ENCODE measurements around the gene RNF5.
"Not testable (repeated sequence)": the region's sequence is repeated elsewhere in the genome, so short reads cannot be mapped to it uniquely, and the experiment has no call there.

The RNF5 gene

GRCh38 chr6:32133786-32134185, 44.4 kb upstream of the RNF5 start:
- peak; percentile 25 for DNase-seq
- Histone ChIP-seq H3K4me3 (ENCODE audit: low read depth, low read length) (no peak overlapping the region), H3K36me3 (replicated peaks) (no peaks in the 10 kb centered on the region), H3K27ac (no peak overlapping the region), H3K27me3 (replicated peaks) (no peaks in the 10 kb centered on the region)
- in situ Hi-C loops (cut with HindIII; ENCODE audit: low pct_ligation_motif_present, low sequenced_read_pairs), result no loop called here
- TF ChIP-seq CTCF (IDR thresholded peaks at IDR 0.05; ENCODE audit: low read depth, low read length, missing control alignments), result no peak

GRCh38 chr6:32137454-32137853, 40.8 kb upstream of the RNF5 start:
- in situ Hi-C loops (cut with HindIII; ENCODE audit: low pct_ligation_motif_present, low sequenced_read_pairs), result no loop called here
- no peaks in the 10 kb centered on the region for H3K27me3 ChIP-seq (replicated peaks)
- H3K36me3 ChIP-seq (replicated peaks), result no peaks in the 10 kb centered on the region
- no peak overlapping the region for H3K4me3 ChIP-seq (ENCODE audit: low read depth, low read length)
- no peak overlapping the region for H3K27ac ChIP-seq
- no peak for DNase-seq
- no peak for TF ChIP-seq CTCF (IDR thresholded peaks at IDR 0.05; ENCODE audit: low read depth, low read length, missing control alignments)

- no peaks in the 10 kb centered on the region for H3K27me3 ChIP-seq (replicated peaks)
- no peaks in the 10 kb centered on the region for H3K36me3 ChIP-seq (replicated peaks)
- in situ Hi-C loops (cut with HindIII; ENCODE audit: low pct_ligation_motif_present, low sequenced_read_pairs), result no loop called here
- TF ChIP-seq CTCF (IDR thresholded peaks at IDR 0.05; ENCODE audit: low read depth, low read length, missing control alignments), result no peak
- no peak for DNase-seq
- no peak overlapping the region for H3K4me3 ChIP-seq (ENCODE audit: low read depth, low read length)
- no peak overlapping the region for H3K27ac ChIP-seq
Observed at GRCh38 chr6:32139590-32139989, 38.6 kb upstream of the RNF5 start.

GRCh38 chr6:32140420-32141046, 37.7 kb upstream of the RNF5 start:
- Histone ChIP-seq H3K27ac (no peak overlapping the region), H3K27me3 (replicated peaks) (no peaks in the 10 kb centered on the region), H3K36me3 (replicated peaks) (no peaks in the 10 kb centered on the region), H3K4me3 (ENCODE audit: low read depth, low read length) (no peak overlapping the region)
- in situ Hi-C loops (cut with HindIII; ENCODE audit: low pct_ligation_motif_present, low sequenced_read_pairs), result no loop called here
- no peak for DNase-seq
- TF ChIP-seq CTCF (IDR thresholded peaks at IDR 0.05; ENCODE audit: low read depth, low read length, missing control alignments), result no peak

- H3K36me3 ChIP-seq (replicated peaks); DNase-seq; in situ Hi-C loops (cut with HindIII; ENCODE audit: low pct_ligation_motif_present, low sequenced_read_pairs); H3K27me3 ChIP-seq (replicated peaks); H3K4me3 ChIP-seq (ENCODE audit: low read depth, low read length); H3K27ac ChIP-seq: not testable (repeated sequence)
Observed at GRCh38 chr6:32144238-32144637, 34.0 kb upstream of the RNF5 start.

- Histone ChIP-seq H3K4me3 (ENCODE audit: low read depth, low read length) (no peak overlapping the region), H3K27me3 (replicated peaks) (no peaks in the 10 kb centered on the region), H3K27ac (no peak overlapping the region), H3K36me3 (replicated peaks) (no peaks in the 10 kb centered on the region)
- in situ Hi-C loops (cut with HindIII; ENCODE audit: low pct_ligation_motif_present, low sequenced_read_pairs), result no loop called here
- DNase-seq, result no peak
- TF ChIP-seq CTCF (IDR thresholded peaks at IDR 0.05; ENCODE audit: low read depth, low read length, missing control alignments), result no peak
Observed at GRCh38 chr6:32146287-32146686, 31.9 kb upstream of the RNF5 start.
